ENCODE measurements around the gene RAD18.

The RAD18 gene

DNA sequence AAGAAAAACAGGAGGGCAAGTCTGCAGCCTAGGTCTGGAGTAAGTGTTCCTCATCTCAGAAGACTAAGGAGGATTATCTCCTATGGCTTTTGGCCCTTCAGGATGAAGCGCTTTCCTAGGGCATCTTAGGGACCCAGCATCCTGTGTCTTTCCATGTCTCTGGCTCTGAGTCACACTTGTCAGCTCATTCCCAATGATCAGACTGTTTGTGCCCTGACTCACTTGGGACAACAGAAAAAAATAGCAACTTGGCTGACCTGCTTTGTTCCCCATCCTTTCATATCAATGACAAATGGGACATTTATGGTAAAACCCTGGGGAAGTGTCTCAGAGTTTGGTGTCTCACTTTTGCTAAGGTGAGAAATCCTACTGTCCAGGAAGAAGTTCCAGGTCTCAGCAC lies 117.6 kb downstream of the RAD18 start:
- Mint-ChIP-seq H3K27ac (no peak overlapping the region), H3K9me3 (no peaks in the 10 kb centered on the region), H3K36me3 (no peaks in the 10 kb centered on the region), H3K4me1 (no peaks in the 10 kb centered on the region), H3K27me3 (no peaks in the 10 kb centered on the region), H3K4me3 (no peak overlapping the region)
- ATAC-seq (ENCODE audit: low read depth), result no peak
- no peak for DNase-seq (ENCODE audit: low spot score in 2 of 2)

DNA sequence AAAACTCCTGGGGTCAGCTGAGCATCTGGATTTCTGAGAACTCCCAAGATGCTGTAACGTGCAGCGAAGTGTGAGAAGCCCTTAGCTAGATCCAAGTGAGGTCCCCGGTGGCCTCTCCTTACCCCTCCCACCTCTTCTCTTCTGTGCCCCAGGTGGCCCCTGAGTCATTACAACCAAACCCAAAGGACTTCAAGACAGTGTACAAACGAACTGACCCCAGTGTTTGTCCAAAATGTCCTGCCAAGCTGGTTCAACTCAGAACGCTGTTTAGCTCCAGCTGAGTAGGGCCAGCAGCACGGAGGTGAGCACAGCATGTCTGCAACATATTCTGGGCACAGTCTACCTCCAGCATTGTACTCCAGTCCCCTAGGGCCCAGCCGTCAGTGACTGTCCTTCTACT lies 119.9 kb downstream of the RAD18 start:
- no peak overlapping the region for H3K27ac Mint-ChIP-seq
- no peaks in the 10 kb centered on the region for H3K4me1 Mint-ChIP-seq
- H3K27me3 Mint-ChIP-seq, result no peaks in the 10 kb centered on the region
- no peak overlapping the region for H3K4me3 Mint-ChIP-seq
- DNase-seq (ENCODE audit: low spot score in 2 of 2), result no peak
- H3K36me3 Mint-ChIP-seq, result no peaks in the 10 kb centered on the region
- no peak for ATAC-seq (ENCODE audit: low read depth)
- no peaks in the 10 kb centered on the region for H3K9me3 Mint-ChIP-seq

DNA sequence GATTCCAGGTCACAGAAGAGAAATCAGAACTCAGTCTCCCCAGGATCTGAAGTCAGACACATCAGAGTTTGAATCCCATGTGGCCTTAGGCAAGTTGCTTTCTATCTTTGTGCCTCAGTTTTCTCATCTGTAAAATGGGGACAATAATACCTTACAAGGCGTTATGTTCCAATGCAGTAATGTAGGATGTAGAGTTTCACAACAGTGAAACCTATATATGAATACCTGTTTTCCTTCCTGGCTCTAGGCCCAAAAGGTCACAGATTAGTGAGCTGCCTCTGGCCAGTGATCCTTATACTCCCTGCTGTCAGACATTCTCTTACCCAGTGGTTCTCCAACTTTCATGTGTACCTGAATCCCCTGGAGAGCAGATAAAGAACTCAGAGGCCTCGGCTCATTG lies 121.0 kb downstream of the RAD18 start:
- no peaks in the 10 kb centered on the region for H3K27me3 Mint-ChIP-seq
- no peak overlapping the region for H3K4me3 Mint-ChIP-seq
- no peaks in the 10 kb centered on the region for H3K4me1 Mint-ChIP-seq
- no peak for ATAC-seq (ENCODE audit: low read depth)
- H3K27ac Mint-ChIP-seq, result no peak overlapping the region
- no peak for DNase-seq (ENCODE audit: low spot score in 2 of 2)
- no peaks in the 10 kb centered on the region for H3K9me3 Mint-ChIP-seq
- no peaks in the 10 kb centered on the region for H3K36me3 Mint-ChIP-seq

DNA sequence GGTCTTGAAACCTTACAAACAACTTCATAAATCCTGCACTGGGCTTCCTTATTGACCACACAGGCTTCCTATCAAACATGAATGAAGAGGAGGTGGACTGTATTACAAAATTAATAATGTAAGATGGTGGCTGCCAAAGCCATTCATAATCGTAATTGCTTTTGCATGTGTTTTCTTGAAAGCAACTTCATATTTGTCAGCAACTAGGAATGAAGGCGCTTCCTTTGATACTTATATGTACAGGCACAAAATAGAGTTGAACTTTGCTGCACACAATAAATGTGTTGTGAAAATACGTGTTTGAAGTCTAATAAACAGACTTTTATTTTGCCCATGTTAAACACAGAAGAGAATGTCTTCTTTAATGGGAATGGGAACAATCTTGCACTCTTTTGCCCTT lies 121.8 kb downstream of the RAD18 start:
- no peak overlapping the region for H3K4me3 Mint-ChIP-seq
- H3K27me3 Mint-ChIP-seq, result no peaks in the 10 kb centered on the region
- no peak for ATAC-seq (ENCODE audit: low read depth)
- no peak overlapping the region for H3K27ac Mint-ChIP-seq
- no peak for DNase-seq (ENCODE audit: low spot score in 2 of 2)
- H3K9me3 Mint-ChIP-seq, result no peaks in the 10 kb centered on the region
- no peaks in the 10 kb centered on the region for H3K4me1 Mint-ChIP-seq
- no peaks in the 10 kb centered on the region for H3K36me3 Mint-ChIP-seq

DNA sequence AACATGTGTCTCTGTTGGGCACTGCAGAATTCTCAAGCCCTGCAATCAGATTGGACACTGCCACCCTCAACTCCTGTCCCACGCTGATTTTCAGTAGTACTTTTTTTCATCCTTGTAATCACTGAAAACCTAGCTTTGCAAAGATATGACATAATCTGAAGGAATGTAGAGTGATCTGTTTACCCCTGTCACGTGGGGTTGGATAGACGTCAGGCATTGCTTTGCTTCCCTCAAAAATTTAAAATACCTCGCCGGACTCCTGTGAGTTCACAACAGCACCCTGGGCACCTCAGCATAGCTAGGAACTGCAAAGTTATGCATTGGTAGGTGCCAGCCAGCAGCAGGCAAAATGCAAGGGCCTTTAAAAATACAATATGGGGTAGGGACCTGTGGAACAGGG lies 122.7 kb downstream of the RAD18 start:
- H3K27ac Mint-ChIP-seq, result no peak overlapping the region
- no peaks in the 10 kb centered on the region for H3K27me3 Mint-ChIP-seq
- DNase-seq (ENCODE audit: low spot score in 2 of 2), result no peak
- no peaks in the 10 kb centered on the region for H3K9me3 Mint-ChIP-seq
- no peak overlapping the region for H3K4me3 Mint-ChIP-seq
- ATAC-seq (ENCODE audit: low read depth), result no peak
- H3K4me1 Mint-ChIP-seq, result no peaks in the 10 kb centered on the region
- H3K36me3 Mint-ChIP-seq, result no peaks in the 10 kb centered on the region

DNA sequence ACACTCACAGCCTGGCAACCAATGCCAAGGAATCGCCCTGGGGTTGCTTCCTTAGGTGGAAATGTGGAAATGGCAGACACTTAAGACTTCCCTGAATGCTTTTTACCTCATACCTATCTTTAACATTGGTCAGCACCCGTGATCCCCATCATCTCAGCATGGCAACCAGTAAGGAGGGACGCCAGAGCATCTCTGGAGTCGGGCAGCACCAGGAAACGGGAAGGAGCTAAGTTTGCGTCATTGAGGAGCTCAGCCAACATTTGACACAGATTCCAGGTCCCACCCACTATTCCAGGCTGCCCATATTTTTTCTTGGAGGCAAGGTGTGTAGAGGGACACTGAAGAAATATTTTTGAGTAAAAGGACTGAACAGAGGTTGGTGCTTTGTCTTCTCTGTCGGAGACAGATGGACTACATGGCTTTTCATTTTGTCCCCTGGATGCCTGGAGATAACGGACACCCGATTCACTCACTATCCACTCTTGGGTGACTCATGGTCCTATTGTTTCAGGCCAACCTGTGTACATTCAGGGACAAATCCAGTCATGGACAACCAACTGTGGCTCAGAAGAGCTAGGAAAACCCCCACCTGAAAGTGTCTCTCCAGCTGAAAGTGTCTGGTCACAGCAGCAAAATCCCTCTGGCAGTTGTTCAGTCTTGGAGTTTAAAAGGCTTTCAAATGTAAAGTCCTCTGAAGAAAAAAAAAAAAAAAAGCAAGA lies 123.5 kb downstream of the RAD18 start:
- no peak overlapping the region for H3K27ac Mint-ChIP-seq
- DNase-seq (ENCODE audit: low spot score in 2 of 2) (no peak), ATAC-seq (ENCODE audit: low read depth) (no peak)
- H3K4me1 Mint-ChIP-seq, result no peaks in the 10 kb centered on the region
- H3K36me3 Mint-ChIP-seq, result no peaks in the 10 kb centered on the region
- H3K9me3 Mint-ChIP-seq, result no peaks in the 10 kb centered on the region
- no peak overlapping the region for H3K4me3 Mint-ChIP-seq
- H3K27me3 Mint-ChIP-seq, result no peaks in the 10 kb centered on the region

DNA sequence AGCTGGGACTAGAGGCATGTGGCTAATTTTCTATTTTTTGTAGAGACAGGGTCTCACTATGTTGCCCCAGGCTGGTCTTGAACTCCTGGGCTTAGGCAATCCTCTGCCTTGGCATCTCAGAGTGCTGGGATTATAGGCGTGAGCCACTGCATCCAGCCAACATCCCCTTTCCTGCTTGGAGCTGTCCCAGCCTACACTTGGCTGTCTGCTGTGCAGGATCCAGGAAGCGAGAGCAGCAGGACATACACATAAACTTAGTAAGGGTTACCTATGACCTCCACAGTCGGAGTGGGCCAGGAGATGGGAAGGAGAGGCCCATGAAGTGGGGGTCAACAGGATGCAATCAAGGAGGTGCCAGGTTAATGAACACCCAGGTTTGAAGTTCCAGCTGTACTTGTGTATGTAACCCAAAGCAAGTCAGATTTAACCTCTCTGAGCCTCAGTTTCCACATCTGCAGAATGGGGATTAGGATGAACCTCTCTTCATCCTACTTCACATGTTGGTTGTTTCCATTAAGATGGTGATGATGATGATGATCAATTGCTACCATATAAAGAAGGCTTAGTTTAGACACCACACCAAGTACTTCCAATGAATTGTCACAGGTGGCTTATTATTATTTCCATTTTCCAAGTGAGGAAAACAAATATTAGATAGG lies 124.4 kb downstream of the RAD18 start:
- H3K27me3 Mint-ChIP-seq, result no peaks in the 10 kb centered on the region
- H3K4me3 Mint-ChIP-seq, result no peak overlapping the region
- DNase-seq (ENCODE audit: low spot score in 2 of 2) (no peak), ATAC-seq (ENCODE audit: low read depth) (no peak)
- no peaks in the 10 kb centered on the region for H3K4me1 Mint-ChIP-seq
- no peaks in the 10 kb centered on the region for H3K9me3 Mint-ChIP-seq
- no peaks in the 10 kb centered on the region for H3K36me3 Mint-ChIP-seq
- no peak overlapping the region for H3K27ac Mint-ChIP-seq

DNA sequence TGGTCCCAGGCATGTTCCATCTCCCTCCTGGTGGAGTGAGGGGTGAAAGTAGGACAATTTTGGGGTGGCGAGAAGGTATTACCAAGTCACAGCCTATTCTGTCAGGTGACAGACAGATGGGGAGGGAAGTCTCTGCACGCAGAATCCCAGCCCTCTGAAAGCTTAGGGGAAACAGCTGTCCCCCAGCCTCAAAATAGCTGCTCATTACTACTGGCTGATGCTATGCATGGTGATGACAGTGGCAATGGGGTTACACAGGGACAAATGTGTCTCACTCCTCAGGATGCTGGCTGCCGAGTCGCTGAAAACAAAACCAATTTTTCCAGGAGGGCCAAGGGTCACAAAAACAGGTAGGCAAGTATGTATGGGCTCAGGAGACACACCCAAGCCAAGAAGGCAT lies 125.0 kb downstream of the RAD18 start:
- Mint-ChIP-seq H3K4me1 (no peaks in the 10 kb centered on the region), H3K36me3 (no peaks in the 10 kb centered on the region), H3K9me3 (no peaks in the 10 kb centered on the region), H3K4me3 (no peak overlapping the region), H3K27me3 (no peaks in the 10 kb centered on the region), H3K27ac (no peak overlapping the region)
- no peak for DNase-seq (ENCODE audit: low spot score in 2 of 2)
- no peak for ATAC-seq (ENCODE audit: low read depth)

DNA sequence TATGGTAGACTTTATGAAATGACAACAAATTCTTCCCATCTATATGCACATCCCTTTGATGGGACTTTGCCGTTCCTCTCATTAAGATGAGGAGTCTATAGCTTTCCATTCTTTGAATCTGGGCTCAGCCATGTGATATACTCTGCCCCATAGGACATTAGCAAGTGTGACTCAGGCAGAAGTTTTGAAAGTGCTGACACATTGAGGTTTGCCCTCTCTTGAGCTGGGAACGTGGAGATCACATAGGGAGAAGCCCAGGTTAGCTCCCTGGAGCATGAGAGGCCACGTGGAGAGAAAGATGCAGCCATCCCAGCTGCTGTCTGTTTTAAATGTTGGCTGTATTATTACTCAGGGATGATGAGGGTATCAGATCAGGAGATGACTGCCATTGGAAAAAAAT lies 126.1 kb downstream of the RAD18 start:
- DNase-seq (ENCODE audit: low spot score in 2 of 2), result no peak
- H3K36me3 Mint-ChIP-seq, result no peaks in the 10 kb centered on the region
- H3K4me1 Mint-ChIP-seq, result no peaks in the 10 kb centered on the region
- no peaks in the 10 kb centered on the region for H3K27me3 Mint-ChIP-seq
- no peaks in the 10 kb centered on the region for H3K9me3 Mint-ChIP-seq
- H3K27ac Mint-ChIP-seq, result no peak overlapping the region
- no peak for ATAC-seq (ENCODE audit: low read depth)
- no peak overlapping the region for H3K4me3 Mint-ChIP-seq

DNA sequence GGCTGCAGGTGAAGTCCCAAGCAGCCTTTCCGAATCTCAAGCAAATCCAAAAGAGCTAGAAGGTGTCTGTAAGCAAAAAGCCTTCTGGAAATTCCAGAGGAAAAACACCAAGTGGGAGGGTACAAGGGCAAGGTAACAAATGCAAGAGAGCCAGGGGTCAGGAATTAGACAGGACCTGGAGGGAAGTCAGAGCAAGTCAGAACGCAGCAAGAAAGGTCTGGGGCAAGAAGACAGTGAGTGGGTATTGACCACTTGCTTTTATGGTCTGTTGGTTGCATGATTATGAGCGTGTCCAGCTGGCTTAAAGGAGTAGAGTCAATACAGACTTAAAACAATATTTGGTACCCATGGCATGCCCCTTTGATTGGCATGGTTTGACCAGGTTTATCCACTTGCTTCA lies 127.2 kb downstream of the RAD18 start:
- Mint-ChIP-seq H3K36me3 (no peaks in the 10 kb centered on the region), H3K27me3 (no peaks in the 10 kb centered on the region), H3K27ac (no peak overlapping the region), H3K9me3 (no peaks in the 10 kb centered on the region), H3K4me1 (no peaks in the 10 kb centered on the region), H3K4me3 (no peak overlapping the region)
- ATAC-seq (ENCODE audit: low read depth) (no peak), DNase-seq (ENCODE audit: low spot score in 2 of 2) (no peak)

DNA sequence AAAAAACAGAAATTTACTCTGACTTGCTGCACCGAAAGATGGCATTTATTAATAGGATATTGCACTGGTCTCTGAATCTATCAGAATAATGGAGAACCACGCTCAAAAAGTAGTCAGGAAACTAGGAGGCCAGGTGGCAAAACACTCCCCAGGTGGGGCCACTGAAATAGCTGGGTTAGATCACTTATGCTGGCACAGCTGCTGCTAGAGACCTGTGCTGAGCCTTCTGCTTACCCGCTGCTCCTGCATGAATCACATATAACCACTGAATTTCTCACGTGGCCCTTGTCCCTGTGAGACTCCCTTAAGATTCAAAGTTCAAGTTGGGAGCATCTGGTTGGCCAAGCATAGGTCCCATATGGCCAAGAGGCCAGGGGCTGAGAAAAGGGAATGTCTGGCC lies 127.9 kb downstream of the RAD18 start:
- no peaks in the 10 kb centered on the region for H3K4me1 Mint-ChIP-seq

DNA sequence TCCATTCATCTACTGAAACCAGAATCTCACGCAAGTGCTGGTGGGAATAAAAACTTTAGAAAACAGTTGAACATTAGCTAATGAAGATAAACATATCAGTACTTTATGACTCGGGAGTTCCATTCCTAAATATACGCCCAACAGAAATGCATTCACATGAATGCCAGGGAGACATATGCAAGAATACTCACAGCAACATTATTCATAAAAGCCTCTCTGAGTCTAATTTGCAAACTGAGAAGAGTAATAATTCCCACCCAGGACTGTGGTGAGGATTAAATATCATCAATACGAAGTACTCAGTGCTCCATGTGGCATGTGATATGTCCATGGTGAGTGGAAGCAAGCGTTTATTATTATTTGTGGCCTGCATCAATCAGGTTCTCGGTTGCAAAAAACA lies 128.3 kb downstream of the RAD18 start:
- no peaks in the 10 kb centered on the region for H3K36me3 Mint-ChIP-seq
- no peaks in the 10 kb centered on the region for H3K9me3 Mint-ChIP-seq
- H3K27me3 Mint-ChIP-seq, result no peaks in the 10 kb centered on the region
- ATAC-seq (ENCODE audit: low read depth) (no peak), DNase-seq (ENCODE audit: low spot score in 2 of 2) (no peak)
- no peak overlapping the region for H3K27ac Mint-ChIP-seq
- H3K4me1 Mint-ChIP-seq, result no peaks in the 10 kb centered on the region
- H3K4me3 Mint-ChIP-seq, result no peak overlapping the region

More for the DNA sequence above, 127.9 kb downstream of the RAD18 start:
- no peak for DNase-seq (ENCODE audit: low spot score in 2 of 2)
- ATAC-seq (ENCODE audit: low read depth), result no peak
- Mint-ChIP-seq H3K4me3 (no peak overlapping the region), H3K27me3 (no peaks in the 10 kb centered on the region), H3K36me3 (no peaks in the 10 kb centered on the region), H3K27ac (no peak overlapping the region), H3K9me3 (no peaks in the 10 kb centered on the region)

DNA sequence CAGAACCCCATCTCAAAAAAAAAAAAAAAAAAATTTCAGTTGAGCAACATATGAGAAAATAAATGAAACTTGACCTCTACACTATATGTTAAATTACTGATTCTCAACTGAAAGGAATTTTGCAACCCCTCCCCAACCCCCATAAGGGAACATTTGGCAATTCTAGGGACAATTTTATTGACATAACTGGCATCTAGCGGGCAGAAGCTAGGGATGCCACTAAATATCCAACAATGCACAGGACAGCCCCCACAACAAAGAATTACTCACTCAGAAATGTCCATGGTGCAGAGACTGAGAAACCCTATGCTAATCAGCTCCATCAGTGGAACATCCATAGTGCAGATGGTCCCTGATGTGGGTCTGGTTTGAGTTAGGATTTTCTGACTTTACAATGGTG lies 135.6 kb downstream of the RAD18 start:
- DNase-seq (ENCODE audit: low spot score in 2 of 2) (no peak), ATAC-seq (ENCODE audit: low read depth) (no peak)
- Mint-ChIP-seq H3K27me3 (no peaks in the 10 kb centered on the region), H3K27ac (no peak overlapping the region), H3K4me1 (no peaks in the 10 kb centered on the region), H3K36me3 (no peaks in the 10 kb centered on the region), H3K9me3 (no peaks in the 10 kb centered on the region), H3K4me3 (no peak overlapping the region)

All from memory B cell (primary cell).